NCI-H187 treated with DMSO at 0.1 percent for 48 hours (cell line): ENCODE data around the gene CLDN12.

Source experiments
- DNase-seq: peaks from one replicate; lab custom pipeline; 2025; lab: John Stamatoyannopoulos, UW

Gene CLDN12

DNA sequence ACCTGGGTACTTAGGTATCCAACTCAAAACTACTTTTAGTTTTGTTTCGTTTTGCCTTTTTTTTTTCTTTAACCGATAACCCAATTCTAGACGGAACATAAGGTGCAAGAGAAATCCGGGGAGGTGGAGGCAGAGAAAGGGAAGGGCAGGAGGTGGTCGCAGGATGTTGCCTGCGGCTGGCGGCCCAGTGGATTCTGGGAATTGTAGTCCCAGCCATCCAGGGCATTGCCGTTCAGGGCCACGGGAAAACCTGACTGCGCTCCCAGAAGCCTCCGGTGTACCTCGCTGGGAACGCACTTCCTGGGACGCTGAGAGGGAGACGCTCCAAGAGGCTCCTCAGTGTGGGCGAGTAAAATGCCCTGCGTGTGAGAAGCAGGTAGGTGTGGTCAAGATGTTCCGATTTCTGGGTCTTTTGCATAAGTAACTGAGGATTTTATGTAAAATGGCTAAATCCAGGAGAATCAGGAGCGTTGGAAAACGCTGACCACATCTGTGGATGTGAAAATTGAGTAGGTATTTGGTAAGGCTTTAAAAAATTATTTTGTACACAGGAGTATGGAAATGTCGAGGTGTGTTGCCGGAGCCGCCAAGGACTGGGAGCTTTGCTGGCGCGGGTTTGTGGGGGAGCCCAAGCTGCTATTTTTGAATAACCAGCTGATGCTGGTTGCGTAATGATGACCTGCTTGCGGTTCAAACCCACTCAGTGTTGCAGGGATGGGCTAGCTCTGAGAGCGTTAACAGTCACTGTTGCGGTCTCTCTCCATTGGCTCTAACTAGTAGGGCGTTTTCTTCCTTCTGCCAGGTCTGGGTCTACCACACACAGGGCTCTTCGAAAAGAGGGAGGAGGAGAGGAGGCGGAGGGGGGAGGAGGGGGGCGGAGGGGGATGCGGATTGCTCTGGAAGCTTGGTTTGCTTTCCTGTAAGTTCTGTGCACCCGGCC, at the start of gene CLDN12:
CLDN12 (plus strand) TSS at position 288 of the 940 bp plus-strand sequence. CDS start 9,216 bp downstream, outside the sequence.
- DNase-seq = peak; percentile 81

DNA sequence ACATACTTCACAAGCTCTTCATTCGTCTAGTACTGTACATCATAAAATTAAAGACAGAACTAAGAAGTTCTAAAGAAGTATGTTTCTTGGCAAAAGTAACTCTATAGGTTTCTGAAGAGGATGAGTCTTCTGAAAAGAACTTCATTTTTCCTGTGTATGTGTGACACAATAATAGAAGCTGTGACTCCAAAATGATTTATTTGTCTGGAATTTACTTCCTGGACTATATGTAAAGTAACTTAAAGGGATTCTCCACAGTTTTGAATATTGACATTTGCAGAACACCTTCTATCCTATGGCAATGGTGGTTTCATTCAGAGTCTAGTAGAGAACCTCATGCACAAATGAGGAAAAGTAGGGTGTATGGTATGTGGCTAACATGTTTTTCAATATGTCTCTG, 19.8 kb upstream of the CLDN12 start:
- DNase-seq = no peak

DNA sequence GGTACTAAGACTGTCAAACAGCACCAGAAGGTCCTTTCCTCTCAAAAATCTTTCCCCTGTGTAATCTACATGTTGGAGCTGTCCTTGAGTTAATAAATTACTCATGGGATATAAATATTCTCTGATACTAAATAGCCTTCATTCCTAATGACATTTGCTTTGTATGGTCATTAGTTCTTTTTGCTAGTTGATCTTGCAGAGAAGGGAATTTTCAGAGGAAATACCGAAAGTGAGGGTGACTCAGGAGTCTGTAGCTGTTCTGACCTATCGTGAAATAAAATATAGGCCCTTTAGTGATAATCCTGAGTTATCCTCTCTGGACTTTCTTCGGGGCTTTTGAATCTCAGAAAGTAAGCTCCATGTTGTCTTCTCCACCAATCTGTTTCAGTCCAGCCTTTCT, 19.4 kb upstream of the CLDN12 start:
- DNase-seq = no peak

DNA sequence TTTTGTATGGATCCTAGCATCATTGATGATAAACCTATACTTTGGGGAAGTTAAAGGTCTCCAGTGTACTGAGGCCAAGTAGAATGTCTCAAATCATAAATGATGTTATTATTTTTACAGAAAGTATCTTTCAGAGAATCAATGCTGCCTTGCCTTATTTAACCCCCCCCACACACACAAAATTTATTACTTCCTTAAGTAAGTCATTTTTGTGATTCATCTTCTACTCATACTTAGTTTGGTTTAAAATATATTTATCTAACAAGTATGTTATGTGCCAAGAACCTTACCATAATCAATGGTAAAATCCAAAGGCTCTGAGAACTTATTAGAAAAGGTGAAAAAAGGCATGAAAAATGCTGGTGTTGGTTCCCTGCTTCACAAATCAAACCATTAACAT, 18.8 kb upstream of the CLDN12 start:
- no peak for DNase-seq

DNA sequence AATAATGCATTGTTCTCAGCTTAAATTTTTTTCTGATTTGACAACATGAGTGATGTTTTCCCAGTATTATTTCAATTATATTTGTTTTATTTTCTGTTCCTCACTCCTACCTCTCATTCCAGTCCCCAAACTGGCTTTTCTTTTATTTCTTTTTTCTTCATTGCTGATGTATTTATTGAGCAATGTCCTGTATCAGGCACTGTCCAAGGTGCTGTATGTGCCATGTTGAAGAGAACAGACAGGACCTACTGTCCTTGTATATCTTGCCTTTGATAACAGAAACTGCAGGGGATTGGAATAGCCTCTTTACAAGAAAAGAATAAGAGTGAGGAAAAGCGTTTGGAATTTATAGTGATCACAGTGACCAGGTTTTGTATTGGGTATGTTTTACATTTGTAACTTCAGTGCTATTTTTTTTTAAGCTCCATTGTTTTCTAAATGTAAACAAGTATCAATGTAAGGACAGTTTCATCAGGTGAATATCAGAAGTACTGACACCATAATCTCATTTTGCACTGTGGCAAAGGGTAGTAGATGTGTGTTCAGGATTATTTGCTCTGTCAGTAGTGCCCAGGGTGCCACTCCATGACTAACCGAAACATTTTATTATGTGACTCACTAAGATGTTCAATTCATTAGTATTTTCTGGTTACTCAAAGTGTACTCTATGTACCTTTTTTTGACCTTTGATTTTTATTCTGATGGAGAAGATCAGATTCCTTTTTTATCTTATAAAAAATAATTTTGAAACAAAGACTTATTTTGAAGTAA, 15.6 kb upstream of the CLDN12 start:
- no peak for DNase-seq

DNA sequence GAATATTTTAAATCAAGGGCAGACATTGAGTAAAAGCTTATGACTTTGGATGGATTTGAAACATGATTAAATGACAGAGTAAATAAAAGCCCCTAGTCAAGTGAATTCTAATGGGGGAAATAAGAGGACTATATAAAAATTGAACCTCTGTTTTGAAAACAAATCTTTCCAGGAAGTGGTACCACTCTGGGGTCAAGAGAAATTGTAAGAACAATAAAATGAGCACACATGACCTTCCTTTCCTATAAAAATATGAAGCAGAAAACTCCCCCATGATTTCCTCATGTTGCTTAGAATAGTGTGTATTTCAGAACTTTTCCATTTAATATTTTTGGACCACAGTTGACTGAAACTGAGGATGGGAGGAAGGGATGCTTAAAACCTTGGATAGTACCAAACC, 12.3 kb upstream of the CLDN12 start:
- DNase-seq = no peak

DNA sequence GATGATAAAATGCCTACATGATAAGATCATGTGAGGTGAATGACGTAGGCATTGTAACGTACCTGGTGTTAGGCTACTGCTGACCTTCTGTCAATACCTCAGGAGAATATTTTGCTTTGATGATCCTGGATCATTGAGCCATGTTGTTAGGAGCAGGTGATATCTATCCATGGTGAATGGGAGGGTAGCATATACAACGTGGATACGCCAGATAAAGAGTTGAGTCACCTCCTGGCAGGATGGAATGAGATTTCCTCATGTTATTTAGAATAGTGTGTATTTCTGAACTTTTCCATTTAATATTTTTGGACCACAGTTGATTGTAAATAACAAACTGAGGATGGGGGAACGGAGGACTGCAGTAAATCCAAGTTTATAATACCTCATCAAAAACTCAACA, 11.8 kb upstream of the CLDN12 start:
- no peak for DNase-seq

DNA sequence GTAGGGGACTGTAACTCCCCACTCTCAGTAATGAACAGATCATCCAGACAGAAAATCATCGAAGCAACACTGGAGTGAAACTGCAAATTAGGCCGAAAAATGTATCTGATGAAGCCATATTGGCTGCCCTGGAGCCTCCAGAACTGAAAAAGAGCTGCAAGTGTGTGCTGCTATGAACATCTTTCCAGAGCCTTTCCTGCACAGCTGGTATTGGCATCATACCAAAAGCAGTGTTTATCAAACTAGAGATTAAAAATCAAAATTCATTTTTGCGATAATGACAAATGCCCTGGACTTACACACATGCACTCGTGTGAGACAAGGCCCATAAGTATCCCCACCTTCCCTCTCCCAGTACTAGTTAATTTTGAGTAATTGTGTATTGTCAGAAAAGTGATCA, 6.8 kb upstream of the CLDN12 start:
- no peak for DNase-seq

DNA sequence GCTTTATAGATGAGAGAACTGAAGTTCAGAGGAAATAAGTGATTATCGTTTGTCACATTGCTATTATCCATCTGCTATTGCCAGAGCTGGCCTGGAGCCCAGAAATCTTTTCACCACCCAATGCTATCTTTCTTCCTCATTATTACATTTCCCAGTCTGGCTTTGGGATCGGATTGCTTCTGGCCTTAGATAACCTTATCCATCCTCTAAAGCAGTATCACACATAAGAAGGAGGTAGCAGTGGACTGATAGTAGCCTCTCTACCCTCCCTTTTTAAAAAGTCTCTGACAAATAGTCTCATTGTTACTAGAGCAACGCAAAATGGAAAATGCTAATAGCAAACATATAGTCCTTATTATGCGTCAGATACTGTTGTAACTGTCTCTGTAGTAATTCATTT, 1.3 kb upstream of the CLDN12 start:
- no peak for DNase-seq

DNA sequence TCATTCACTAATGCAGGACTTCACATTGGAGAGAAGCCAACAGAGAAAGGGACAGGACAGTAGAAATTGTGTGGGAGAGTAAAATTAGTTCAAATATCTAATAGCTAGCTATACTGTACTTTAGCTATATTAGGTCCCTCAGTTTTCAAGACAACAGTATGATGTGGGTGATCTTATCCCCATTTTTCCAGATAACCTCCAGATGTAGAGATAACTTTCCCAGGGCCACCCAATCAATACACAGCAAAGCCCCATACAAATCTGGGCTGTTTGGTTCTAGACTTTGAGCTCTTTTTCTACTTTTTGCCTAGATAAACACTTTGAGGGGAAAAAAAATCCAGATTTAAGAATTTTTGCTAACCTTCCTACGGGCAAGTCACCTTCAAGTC, 482 bp upstream of the CLDN12 start:
- DNase-seq = no peak

DNA sequence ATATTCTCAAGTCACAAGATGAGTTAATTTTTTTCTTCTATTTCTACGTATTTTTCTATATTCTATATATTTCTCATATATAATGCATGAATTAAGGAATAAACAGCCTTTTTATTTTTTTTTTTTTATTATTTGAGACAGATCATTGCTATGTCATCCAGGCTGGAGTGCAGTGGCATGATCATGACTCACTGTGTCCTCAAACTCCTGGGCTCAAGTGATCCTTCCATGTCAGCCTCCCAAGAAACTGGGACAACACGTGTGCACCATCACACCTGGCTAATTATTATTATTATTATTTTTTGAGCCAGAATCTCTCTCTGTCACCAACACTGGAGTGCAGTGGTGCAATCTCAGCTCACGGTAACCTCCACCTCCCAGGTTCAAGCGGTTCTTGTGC, 1.5 kb downstream of the CLDN12 start:
- DNase-seq = no peak

DNA sequence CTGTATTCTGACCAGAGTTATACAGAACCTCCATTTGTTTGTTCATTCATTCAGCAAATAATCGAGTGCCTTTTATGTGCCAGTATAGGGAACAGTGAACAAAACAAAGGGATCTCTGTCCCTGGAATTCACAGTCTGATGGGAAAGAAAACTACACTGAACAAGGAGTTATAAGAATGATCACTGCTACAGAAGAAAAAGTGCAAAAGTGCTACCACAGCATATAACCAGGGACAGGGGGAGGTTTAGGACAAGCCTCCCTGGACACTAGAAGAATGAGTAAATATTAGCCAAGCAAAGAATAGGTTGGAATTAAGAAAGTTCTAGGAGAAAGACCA, 4.2 kb downstream of the CLDN12 start:
- no peak for DNase-seq

DNA sequence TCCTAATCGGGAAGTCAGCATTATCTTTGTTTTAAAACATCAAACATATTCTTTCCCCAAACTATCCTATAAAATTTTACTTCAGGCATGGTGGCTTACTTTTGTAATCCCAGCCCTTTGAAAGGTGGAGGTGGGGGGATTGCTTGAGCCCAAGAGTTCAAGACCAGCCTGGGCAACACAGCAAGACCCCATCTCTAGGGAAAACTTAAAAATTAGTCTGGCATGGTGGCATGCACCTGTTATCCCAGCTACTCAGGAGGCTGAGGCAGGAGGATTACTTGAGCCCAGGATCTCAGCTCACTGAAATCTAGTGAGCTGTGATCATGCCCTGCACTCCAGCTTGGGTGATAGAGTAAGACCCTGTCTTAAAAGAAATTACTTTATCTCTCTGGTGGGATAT, 4.9 kb downstream of the CLDN12 start:
- no peak for DNase-seq

DNA sequence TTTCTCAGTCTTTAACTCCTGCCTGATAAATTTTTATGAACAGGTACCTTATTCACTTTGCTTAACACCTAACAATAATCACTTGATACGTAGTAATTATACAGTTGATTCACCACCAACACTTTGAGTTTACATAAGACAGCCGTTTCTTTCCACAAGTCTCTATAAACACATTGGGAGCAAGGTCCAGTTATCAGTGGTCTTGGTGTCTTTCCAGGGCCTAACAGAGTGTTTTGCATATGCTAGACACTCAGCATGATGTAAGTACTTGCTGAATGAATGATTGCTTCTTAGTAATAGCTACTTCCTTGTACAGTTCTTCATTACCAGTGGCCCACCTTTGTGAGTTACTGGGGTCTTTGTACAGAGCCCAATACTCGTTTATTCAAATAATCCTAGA, 6.4 kb downstream of the CLDN12 start:
- no peak for DNase-seq

DNA sequence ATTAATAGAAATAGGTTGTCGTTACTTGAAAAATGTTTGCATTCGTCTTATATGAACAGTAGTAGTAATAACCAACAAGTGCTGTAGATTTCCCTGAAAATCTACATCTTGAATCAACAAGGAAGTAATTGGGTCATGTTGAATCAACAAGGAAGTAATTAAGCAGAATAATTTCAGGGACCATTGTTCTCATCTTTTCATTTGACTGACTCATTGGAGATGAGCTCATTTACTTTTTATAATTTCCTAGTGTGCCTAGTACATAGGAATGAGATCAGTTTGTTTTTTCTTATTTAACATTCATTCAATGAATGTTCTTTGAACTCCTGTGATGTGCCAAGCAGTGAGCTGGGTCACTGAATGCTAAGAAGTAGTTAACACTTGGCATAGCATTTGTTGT, 8.2 kb downstream of the CLDN12 start:
- DNase-seq = no peak

DNA sequence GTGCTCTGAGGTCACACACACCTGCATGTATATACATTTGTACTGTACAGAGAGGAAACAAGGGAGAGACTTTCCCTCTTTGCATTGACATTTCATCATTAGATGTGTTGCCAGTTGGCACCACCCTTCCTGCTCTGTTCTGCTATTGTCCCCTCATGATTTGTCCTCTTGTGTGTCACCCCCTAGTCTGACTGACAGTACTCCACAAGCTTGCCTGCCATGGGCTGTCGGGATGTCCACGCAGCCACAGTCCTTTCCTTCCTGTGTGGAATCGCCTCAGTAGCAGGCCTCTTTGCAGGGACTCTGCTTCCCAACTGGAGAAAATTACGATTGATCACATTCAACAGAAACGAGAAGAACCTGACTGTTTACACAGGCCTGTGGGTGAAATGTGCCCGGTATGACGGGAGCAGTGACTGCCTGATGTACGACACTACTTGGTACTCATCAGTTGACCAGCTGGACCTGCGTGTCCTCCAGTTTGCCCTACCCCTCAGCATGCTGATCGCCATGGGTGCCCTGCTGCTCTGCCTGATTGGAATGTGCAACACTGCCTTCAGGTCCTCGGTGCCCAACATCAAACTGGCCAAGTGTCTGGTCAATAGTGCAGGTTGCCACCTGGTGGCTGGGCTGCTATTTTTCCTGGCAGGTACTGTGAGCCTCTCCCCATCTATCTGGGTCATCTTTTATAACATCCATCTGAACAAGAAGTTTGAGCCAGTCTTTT, 9.4 kb downstream of the CLDN12 start:
- no peak for DNase-seq

DNA sequence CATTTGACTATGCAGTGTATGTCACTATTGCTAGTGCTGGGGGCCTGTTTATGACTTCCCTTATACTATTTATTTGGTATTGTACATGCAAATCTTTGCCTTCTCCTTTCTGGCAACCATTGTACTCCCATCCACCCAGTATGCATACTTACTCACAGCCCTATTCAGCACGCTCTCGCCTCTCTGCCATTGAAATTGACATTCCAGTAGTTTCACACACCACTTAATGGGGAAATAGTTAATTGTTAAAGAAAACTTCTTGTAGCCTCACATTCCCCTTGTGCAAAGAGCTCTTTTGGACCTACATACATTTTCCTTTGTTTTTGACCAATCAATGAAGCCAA, 9.9 kb downstream of the CLDN12 start:
- DNase-seq = no peak

DNA sequence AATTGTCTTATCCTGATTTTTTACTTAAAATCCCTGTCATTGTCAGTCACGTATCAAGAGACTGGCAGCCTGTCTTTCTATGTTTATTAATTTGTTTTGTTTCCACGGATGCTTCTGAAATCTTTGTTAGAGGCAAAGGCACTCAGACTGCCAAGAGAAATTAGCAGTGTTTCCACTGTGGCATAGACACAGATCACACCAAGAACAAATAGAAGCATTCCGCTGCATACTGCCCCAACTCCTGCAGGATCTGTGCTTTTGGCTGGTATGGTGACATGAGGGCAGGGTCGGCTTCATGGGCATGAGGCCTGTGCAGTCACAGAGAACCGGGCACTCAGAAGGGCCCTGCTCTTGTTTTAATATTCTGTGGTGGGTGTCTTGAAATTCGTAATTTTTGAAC, 18.4 kb downstream of the CLDN12 start:
- no peak for DNase-seq

DNA sequence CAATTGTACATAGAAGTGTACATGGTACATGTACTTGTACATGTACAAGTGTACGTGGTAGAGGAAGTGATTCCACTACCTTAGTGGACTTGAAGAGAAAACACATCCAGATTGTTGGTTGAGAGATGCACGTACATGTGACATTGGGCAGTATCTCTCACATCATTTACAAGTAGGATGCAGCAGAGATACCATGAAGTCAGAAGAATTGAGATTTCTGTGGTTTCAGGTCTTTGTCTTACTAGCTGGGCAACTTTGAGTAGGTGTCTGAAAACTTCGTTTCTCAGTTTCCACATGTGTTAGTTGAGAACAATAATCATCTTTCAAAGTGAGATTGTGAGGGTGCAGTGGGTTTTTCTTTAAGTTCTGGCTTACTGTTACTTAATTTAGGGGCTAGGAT, 21.5 kb downstream of the CLDN12 start:
- no peak for DNase-seq

DNA sequence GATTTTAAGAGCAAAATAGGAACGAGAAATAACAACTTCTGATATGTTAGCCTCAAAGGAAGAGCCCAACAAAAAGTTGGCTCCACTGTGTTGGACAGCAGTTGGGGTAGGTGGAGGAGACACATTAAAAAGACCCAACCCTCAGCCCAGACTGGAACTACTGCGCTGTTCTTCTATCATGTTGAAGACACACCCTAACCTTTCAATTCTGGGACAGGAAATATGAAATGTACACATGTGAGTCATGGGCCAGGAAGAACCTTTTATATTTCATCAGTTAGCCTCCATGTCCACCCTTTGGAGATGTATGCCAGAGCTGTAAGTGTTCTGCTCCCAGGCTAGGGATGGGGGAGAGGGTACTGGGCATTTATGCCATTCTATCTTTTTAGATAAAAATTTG, 22.1 kb downstream of the CLDN12 start:
- no peak for DNase-seq

DNA sequence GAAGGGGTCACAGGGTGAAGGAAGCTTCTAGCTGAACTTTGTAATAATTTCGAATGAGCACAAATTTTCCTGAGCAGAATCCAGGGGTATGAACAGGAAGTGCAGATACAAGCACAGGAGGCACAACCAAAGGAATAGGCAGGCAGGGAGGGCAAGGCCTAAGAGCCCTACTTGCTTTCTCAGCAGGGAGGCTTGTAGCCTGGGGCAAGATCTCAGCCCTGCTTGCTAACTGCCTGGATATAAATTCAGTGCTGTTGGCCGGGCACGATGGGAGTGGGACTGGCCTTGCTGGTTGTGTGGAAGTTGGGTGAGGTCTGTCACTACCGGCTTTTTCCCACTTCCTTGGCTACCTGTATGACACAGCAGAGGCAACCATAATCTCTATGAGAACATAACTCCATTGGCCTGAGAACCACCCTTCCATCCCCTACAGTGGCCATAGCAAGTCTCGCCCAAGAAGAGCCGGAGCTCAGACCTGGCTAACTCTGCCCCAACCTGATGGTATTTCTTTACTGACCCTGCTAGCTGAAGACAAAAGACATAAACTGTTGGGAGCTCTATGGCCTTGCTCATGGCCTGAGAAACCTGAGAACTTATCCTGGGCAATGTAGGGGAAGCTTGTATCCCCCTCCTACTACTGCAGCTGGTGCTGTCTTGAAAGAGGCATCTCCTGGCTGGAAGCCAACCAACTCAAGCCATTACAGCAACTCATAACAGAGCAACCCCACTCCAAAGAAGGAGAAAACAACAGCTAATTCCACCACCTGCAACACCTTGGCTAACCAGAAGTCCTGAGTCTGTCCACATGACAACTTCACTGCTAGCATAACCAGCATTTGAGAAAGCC, 27.6 kb downstream of the CLDN12 start:
- no peak for DNase-seq

DNA sequence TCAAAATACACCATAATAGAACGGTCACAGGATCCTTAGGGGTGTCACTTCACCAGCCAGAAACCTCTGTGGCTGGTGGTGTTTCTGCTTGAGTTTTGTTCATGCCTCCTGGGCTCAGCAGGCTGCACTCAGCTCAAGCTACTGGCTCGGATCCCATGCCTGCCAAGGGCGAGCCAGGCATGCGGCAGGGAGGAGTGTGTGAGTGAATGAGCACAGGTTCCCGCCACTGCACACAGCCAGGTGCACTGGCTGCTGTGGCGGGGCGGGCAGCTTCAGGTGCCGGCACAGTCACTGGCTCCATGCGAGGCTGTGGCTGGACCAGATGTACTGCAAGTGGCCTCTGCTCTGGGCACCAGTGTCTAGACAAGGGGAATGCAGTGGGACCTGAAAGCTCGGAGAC, 29.5 kb downstream of the CLDN12 start:
- DNase-seq = no peak
